GM20000 (cell line): ENCODE data around the gene SH3BP4.

ENCODE experiments used
- DNase-seq: peaks from one replicate; pipeline ENCODE4 v3.0.0; 2012; ENCODE audit warnings: low spot score
- CTCF ChIP-seq: IDR thresholded peaks from 2 replicates; pipeline ENCODE4 v1.5.1; 2012; ENCODE audit warnings: mild to moderate bottlenecking, control low read depth; ENCODE audit errors: extremely low read depth, missing control alignments

Gene SH3BP4

GRCh38 chr2:235047171-235048160 is 95.6 kb downstream of the SH3BP4 start:
- no peak for DNase-seq
- no peak for TF ChIP-seq CTCF

GRCh38 chr2:235048549-235048948 is 96.7 kb downstream of the SH3BP4 start:
- DNase-seq: no peak
- no peak for TF ChIP-seq CTCF

- DNase-seq: no peak
- no peak for TF ChIP-seq CTCF
Observed at GRCh38 chr2:235049069-235049468, 97.3 kb downstream of the SH3BP4 start.

GRCh38 chr2:235049719-235050118 is 97.9 kb downstream of the SH3BP4 start:
- no peak for TF ChIP-seq CTCF
- no peak for DNase-seq

GRCh38 chr2:235050980-235051351 is 99.1 kb downstream of the SH3BP4 start:
- no peak for DNase-seq

GRCh38 chr2:235051436-235052260 is 99.8 kb downstream of the SH3BP4 start:
- no peak for DNase-seq
- TF ChIP-seq CTCF: no peak

More at GRCh38 chr2:235050980-235051351, 99.1 kb downstream of the SH3BP4 start:
- TF ChIP-seq CTCF: no peak
